HCT116 (cell line): ENCODE results near the gene RCN2. TPM values are rescaled to one million over a fixed set of nuclear protein-coding genes. Genes with fewer than 3 reads are reported as not detected.

Source experiments
- ATAC-seq: fragments of 200-7000 bp; cut with Tn5 transposase; 2 replicates; pipeline ENCODE4 v1.9.1; 2020; ENCODE audit warnings: mild to moderate bottlenecking, moderate library complexity
- BruUV-seq: library from RNA; stranded (reverse); fragments of 400-500 nt; replicated peaks from 2 replicates; lab custom pipeline; 2021; lab: Mats Ljungman, UMichigan
- CTCF ChIA-PET: fragments of 300-600 bp; sonication (Branson Sonifier 250); formaldehyde crosslinking; loops from one replicate; lab custom pipeline; 2021; ENCODE audit warnings: antibody characterized with exemption; lab: Charles Lee
- POLR2A ChIA-PET: fragments of 300-600, 350-600 bp; sonication (Branson Sonifier 250); formaldehyde crosslinking; loops from one replicate; lab custom pipeline; 2021; ENCODE audit warnings: antibody characterized with exemption; lab: Charles Lee
- RAD21 ChIA-PET, 2 experiments: fragments of 300-600 bp; sonication (Branson Sonifier 250); formaldehyde crosslinking; loops; one replicate each; lab custom pipeline; 2023; ENCODE audit warnings: low total read pairs in 2 of 2; ENCODE audit not compliant: uncharacterized antibody in 2 of 2, unreplicated experiment in 2 of 2, low non-redundant PET in 1 of 2; lab: Charles Lee
- DNase-seq: peaks from one replicate; pipeline ENCODE4 v3.0.0-alpha.2; 2010; ENCODE audit warnings: low read depth, low spot score
- H2AFZ ChIP-seq: fragments of 200-600 bp; shearing (Covaris generic), sonication (generic); 2 replicates; pipeline ENCODE4 v1.6.1; 2017; ENCODE audit warnings: low read depth, mixed run types, mixed read lengths, antibody characterized with exemption, low read length; ENCODE audit not compliant: poor library complexity, severe bottlenecking
- H3K27ac ChIP-seq: 2 replicates; pipeline ENCODE4 v1.5.1; 2012; ENCODE audit warnings: low read depth, low read length
- H3K27me3 ChIP-seq: fragments of 200-600 bp; sonication (generic); 2 replicates; pipeline ENCODE4 v1.6.1; 2016; ENCODE audit warnings: mixed run types, low read length, mixed read lengths; ENCODE audit not compliant: insufficient read depth
- H3K36me3 ChIP-seq, 2 experiments: fragments of 200-500 bp in 1 of 2; fragments of 200-600 bp in 1 of 2; sonication (Bioruptor generic) in 1 of 2; sonication (generic) in 1 of 2; 2 replicates each; pipeline versions ENCODE4 v1.5.1 to v1.6.1; 2014 to 2016; ENCODE audit warnings: low read length in 2 of 2, inconsistent platforms in 1 of 2, mixed read lengths in 1 of 2, mixed run types in 1 of 2; ENCODE audit not compliant: insufficient read depth in 2 of 2, control insufficient read depth in 1 of 2
- H3K4me1 ChIP-seq, 2 experiments: fragments of 200-600 bp in 1 of 2; sonication (generic) in 1 of 2; 2 replicates each; pipeline versions ENCODE4 v1.5.1 to v1.6.1; 2012 to 2017; ENCODE audit warnings: low read length in 2 of 2, inconsistent platforms in 1 of 2, mild to moderate bottlenecking in 1 of 2, mixed read lengths in 1 of 2, mixed run types in 1 of 2, moderate library complexity in 1 of 2; ENCODE audit not compliant: insufficient read depth in 2 of 2, control insufficient read depth in 1 of 2
- H3K4me2 ChIP-seq: fragments of 200-600 bp; sonication (generic); 2 replicates; pipeline ENCODE4 v1.6.1; 2017; ENCODE audit warnings: mixed run types, low read length, mixed read lengths
- H3K4me3 ChIP-seq, 2 experiments: fragments of 200-600 bp in 1 of 2; sonication (generic) in 1 of 2; replicated peaks in 1 of 2; 2 replicates each; pipeline ENCODE4 v1.5.1; 2011 to 2016; ENCODE audit warnings: low read length in 2 of 2, control low read depth in 1 of 2, low read depth in 1 of 2, mild to moderate bottlenecking in 1 of 2, mixed read lengths in 1 of 2, mixed run types in 1 of 2
- H3K79me2 ChIP-seq: fragments of 200-600 bp; sonication (generic); 2 replicates; pipeline ENCODE4 v1.6.1; 2017; ENCODE audit warnings: mild to moderate bottlenecking, mixed run types, low read length, moderate library complexity, mixed read lengths; ENCODE audit not compliant: insufficient read depth
- H3K9ac ChIP-seq: fragments of 200-600 bp; sonication (generic); 2 replicates; pipeline ENCODE4 v1.6.1; 2016; ENCODE audit warnings: low read length, mixed read lengths
- H3K9me2 ChIP-seq: fragments of 200-600 bp; sonication (generic), shearing (Covaris generic); 2 replicates; pipeline ENCODE4 v1.6.1; 2017; ENCODE audit warnings: mixed run types, mild to moderate bottlenecking, moderate library complexity; ENCODE audit not compliant: insufficient read depth
- H3K9me3 ChIP-seq, 2 experiments: fragments of 200-500 bp in 1 of 2; fragments of 200-600 bp in 1 of 2; sonication (Bioruptor generic) in 1 of 2; sonication (generic) in 1 of 2; 2 replicates each; pipeline ENCODE4 v1.6.1; 2014 to 2017; ENCODE audit warnings: low read length in 2 of 2, mixed read lengths in 2 of 2, inconsistent platforms in 1 of 2, low read depth in 1 of 2, mild to moderate bottlenecking in 1 of 2, mixed run types in 1 of 2, moderate library complexity in 1 of 2; ENCODE audit not compliant: control insufficient read depth in 1 of 2, insufficient read depth in 1 of 2
- H4K20me1 ChIP-seq: fragments of 200-600 bp; sonication (generic), shearing (Covaris generic); 2 replicates; pipeline ENCODE4 v1.6.1; 2017; ENCODE audit warnings: mixed run types, mild to moderate bottlenecking, moderate library complexity; ENCODE audit not compliant: insufficient read depth
- CBX3 ChIP-seq: IDR thresholded peaks from 2 replicates; pipeline ENCODE4 v1.6.1; 2012; ENCODE audit warnings: low read depth
- CEBPB ChIP-seq: IDR thresholded peaks from 2 replicates; pipeline ENCODE4 v1.6.1; 2012; ENCODE audit warnings: low read depth
- CTCF ChIP-seq, 3 experiments: fragments of 200-600 bp in 1 of 3; sonication (generic) in 1 of 3; IDR thresholded peaks in 2 of 3; conservative IDR thresholded peaks in 1 of 3; 2 replicates each; pipeline ENCODE4 v1.5.1; 2012 to 2017; ENCODE audit warnings: low read depth in 2 of 3, low read length in 2 of 3, antibody characterized with exemption in 1 of 3, borderline replicate concordance in 1 of 3, control low read depth in 1 of 3, mild to moderate bottlenecking in 1 of 3, mixed read lengths in 1 of 3, mixed run types in 1 of 3, moderate library complexity in 1 of 3; ENCODE audit not compliant: insufficient read depth in 1 of 3
- EGR1 ChIP-seq: IDR thresholded peaks from 2 replicates; pipeline ENCODE4 v1.6.1; 2012; ENCODE audit warnings: low read depth
- ELF1 ChIP-seq: IDR thresholded peaks from 2 replicates; pipeline ENCODE4 v1.6.1; 2012; ENCODE audit warnings: low read depth, borderline replicate concordance
- MAX ChIP-seq: IDR thresholded peaks from 2 replicates; pipeline ENCODE4 v1.6.1; 2012
- POLR2A ChIP-seq: IDR thresholded peaks from 2 replicates; pipeline ENCODE4 v1.7.0; 2011; ENCODE audit warnings: borderline replicate concordance; ENCODE audit not compliant: insufficient read depth, insufficient read length; ENCODE audit errors: extremely low read depth
- REST ChIP-seq: IDR thresholded peaks from 2 replicates; pipeline ENCODE4 v1.6.1; 2012; ENCODE audit warnings: low read depth
- SIN3A ChIP-seq: IDR thresholded peaks from 2 replicates; pipeline ENCODE4 v1.6.1; 2012; ENCODE audit warnings: low read depth
- TCF7L2 ChIP-seq: IDR thresholded peaks from 2 replicates; pipeline ENCODE4 v1.7.0; 2011; ENCODE audit warnings: borderline replicate concordance, inconsistent platforms; ENCODE audit not compliant: insufficient read depth, insufficient read length; ENCODE audit errors: extremely low read depth
- ZNF274 ChIP-seq: fragments of 200-500 bp; sonication (Bioruptor generic); IDR thresholded peaks from 2 replicates; pipeline ENCODE4 v1.6.1; 2014; ENCODE audit warnings: mild to moderate bottlenecking, low read depth, low read length, inconsistent platforms
- intact Hi-C: fragments of 100-400 bp; cut with micrococcal nuclease; formaldehyde crosslinking; loops from 2 replicates; pipeline ENCODE4 v1.10.0; 2022
- total RNA-seq: library from RNA; stranded (reverse); gene quantifications from one replicate; pipeline ENCODE4 v1.2.1, GENCODE V29; 2021; ENCODE audit not compliant: unreplicated experiment
- TF ChIP-seq, protein P1 (sequence below): IDR thresholded peaks from 2 replicates; pipeline ENCODE4 v1.6.1; 2012

Gene RCN2
- total RNA-seq, 1 experiment from 2014 or later: 71.5 TPM

- H3K9ac ChIP-seq: peak within 1 kb of the TSS; percentile 71
- H3K27me3 ChIP-seq: no peaks in the 10 kb centered on the region
- DNase-seq: peak; percentile 74
- CTCF ChIA-PET: no interaction called here
- H3K4me3 ChIP-seq: peak within 1 kb of the TSS; percentile 74 to 79
- no peaks in the 10 kb centered on the region for H3K9me3 ChIP-seq
- POLR2A ChIA-PET: no interaction called here
- peak within 1 kb of the TSS; percentile 94 for H3K4me2 ChIP-seq
- no peaks in the 10 kb centered on the region for H3K36me3 ChIP-seq
- H4K20me1 ChIP-seq: no peaks in the 10 kb centered on the region
- peak within 1 kb of the TSS; percentile 71 for H2AFZ ChIP-seq
- TF ChIP-seq TCF7L2 (peak; percentile 66), CBX3 (peak; percentile 98), MAX (peak; percentile 100), EGR1 (no peak), SIN3A (peak; percentile 29; the same call in 1 of the 2 replicates)
- intact Hi-C loops: no loop called here
- RAD21 ChIA-PET: no interaction called here
- peaks cover 9 to 23% of the 10 kb centered on the region in 2 experiments for H3K4me1 ChIP-seq
- ATAC-seq: peak; percentile 94
- no peaks in the 10 kb centered on the region for H3K79me2 ChIP-seq
- no TSS peak for BruUV-seq
- no peaks in the 10 kb centered on the region for H3K9me2 ChIP-seq
- H3K27ac ChIP-seq: peak within 1 kb of the TSS; percentile 42; the same call in 1 of the 2 replicates
Observed at GRCh38 chr15:76905013-76905839, 26.3 kb upstream of the RCN2 start, which contains the start of gene SCAPER. TSS of gene SCAPER (minus strand) at chr15:76905340. CDS start at chr15:76883817, 21,523 bp downstream.

DNA sequence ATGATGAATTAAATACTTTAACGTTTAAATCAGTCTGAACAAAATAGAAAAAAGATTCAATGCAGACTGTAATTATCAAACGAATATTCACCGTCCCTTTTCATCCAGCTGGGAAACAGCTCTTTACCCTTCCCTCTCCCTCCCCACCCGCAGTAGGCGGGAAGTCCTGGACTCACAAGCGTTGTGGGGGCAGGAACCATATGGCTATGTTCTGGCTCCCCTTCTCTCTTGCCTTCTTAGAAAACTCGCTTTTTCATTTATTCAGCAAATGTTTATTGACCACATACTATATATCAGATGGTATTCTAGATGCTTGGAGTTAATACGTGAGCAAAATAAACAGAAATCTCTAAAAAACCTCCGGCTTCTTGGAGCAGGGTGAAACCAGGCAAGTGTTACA is 25.7 kb upstream of the RCN2 start:
- no peaks in the 10 kb centered on the region for H4K20me1 ChIP-seq
- no peaks in the 10 kb centered on the region for H3K9me2 ChIP-seq
- intact Hi-C loops: no loop called here
- ATAC-seq: no peak
- H3K9ac ChIP-seq: 0 out of 2 replicates have a peak overlapping the region, but pooled peaks have one; percentile 71
- CTCF ChIA-PET: no interaction called here
- RAD21 ChIA-PET: no interaction called here
- H3K79me2 ChIP-seq: no peaks in the 10 kb centered on the region
- H3K4me1 ChIP-seq: peaks cover 9 to 23% of the 10 kb centered on the region in 2 experiments
- no peaks in the 10 kb centered on the region for H3K36me3 ChIP-seq
- peak overlapping the region in 1 of 2 experiments; percentile 79; a peak in 2 of 4 replicates for H3K4me3 ChIP-seq
- BruUV-seq: no TSS peak
- peak overlapping the region; percentile 71 for H2AFZ ChIP-seq
- peak overlapping the region; percentile 94 for H3K4me2 ChIP-seq
- DNase-seq: no peak
- no peaks in the 10 kb centered on the region for H3K9me3 ChIP-seq
- POLR2A ChIA-PET: no interaction called here
- no peaks in the 10 kb centered on the region for H3K27me3 ChIP-seq
- H3K27ac ChIP-seq: no peak overlapping the region
- TF ChIP-seq, protein P1, sequence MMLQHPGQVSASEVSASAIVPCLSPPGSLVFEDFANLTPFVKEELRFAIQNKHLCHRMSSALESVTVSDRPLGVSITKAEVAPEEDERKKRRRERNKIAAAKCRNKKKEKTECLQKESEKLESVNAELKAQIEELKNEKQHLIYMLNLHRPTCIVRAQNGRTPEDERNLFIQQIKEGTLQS: no peak
- TF ChIP-seq POLR2A: no peak
- TF ChIP-seq CBX3: no peak
- no peak for TF ChIP-seq REST
- TF ChIP-seq CEBPB: no peak
- no peak for TF ChIP-seq ZNF274
- no peak for TF ChIP-seq CTCF (IDR thresholded peaks at IDR 0.05 in 2 of 3, conservative IDR thresholded peaks at IDR 0.05 in 1 of 3; ENCODE audit: borderline replicate concordance in 1 of 3, insufficient read depth in 1 of 3, low read depth in 2 of 3, low read length in 2 of 3)
- TF ChIP-seq SIN3A: no peak
- TF ChIP-seq ELF1: no peak
- no peak for TF ChIP-seq EGR1
- no peak for TF ChIP-seq TCF7L2
